IPS DF 19.7 (cell line): Measurements from ENCODE around the gene ZNF407.
"Not testable (repeated sequence)": the region's sequence is repeated elsewhere in the genome, so short reads cannot be mapped to it uniquely, and the experiment has no call there.

Experiments used
- DNase-seq: peaks from one replicate; pipeline ENCODE4 v3.0.0-alpha.2; 2013; ENCODE audit warnings: low read depth, low spot score

The ZNF407 gene

GRCh38 chr18:74965682-74966081 is 368.0 kb downstream of the ZNF407 start:
- no peak for DNase-seq

- no peak for DNase-seq
Observed at GRCh38 chr18:74967438-74967837, 369.8 kb downstream of the ZNF407 start.

- no peak for DNase-seq
Observed at GRCh38 chr18:74967979-74968378, 370.3 kb downstream of the ZNF407 start.

- not testable (repeated sequence) for DNase-seq
Observed at GRCh38 chr18:74971358-74971757, 373.7 kb downstream of the ZNF407 start.

GRCh38 chr18:74971776-74972175 is 374.1 kb downstream of the ZNF407 start:
- DNase-seq = not testable (repeated sequence)

- no peak for DNase-seq
Observed at GRCh38 chr18:74972354-74972753, 374.7 kb downstream of the ZNF407 start.

- no peak for DNase-seq
Observed at GRCh38 chr18:74975001-74975400, 377.3 kb downstream of the ZNF407 start.

- DNase-seq = no peak
Observed at GRCh38 chr18:74976331-74976909, 378.8 kb downstream of the ZNF407 start.

GRCh38 chr18:74977041-74977440 is 379.4 kb downstream of the ZNF407 start:
- DNase-seq = no peak

GRCh38 chr18:74980669-74981068 is 383.0 kb downstream of the ZNF407 start:
- no peak for DNase-seq

- no peak for DNase-seq
Observed at GRCh38 chr18:74981476-74981875, 383.8 kb downstream of the ZNF407 start.

- no peak for DNase-seq
Observed at GRCh38 chr18:74982946-74983635, 385.4 kb downstream of the ZNF407 start.

- DNase-seq = no peak
Observed at GRCh38 chr18:74989134-74989533, 391.5 kb downstream of the ZNF407 start.

- no peak for DNase-seq
Observed at GRCh38 chr18:74990563-74991081, 393.0 kb downstream of the ZNF407 start.

- no peak for DNase-seq
Observed at GRCh38 chr18:74994502-74995418, 397.1 kb downstream of the ZNF407 start.

GRCh38 chr18:74995419-74995736 is 397.7 kb downstream of the ZNF407 start:
- no peak for DNase-seq

GRCh38 chr18:74996055-74996454 is 398.4 kb downstream of the ZNF407 start:
- DNase-seq = no peak

GRCh38 chr18:74996996-74997395 is 399.3 kb downstream of the ZNF407 start:
- DNase-seq = no peak

- no peak for DNase-seq
Observed at GRCh38 chr18:75000920-75001319, 403.2 kb downstream of the ZNF407 start.

GRCh38 chr18:75003039-75003438 is 405.4 kb downstream of the ZNF407 start:
- DNase-seq = no peak

- no peak for DNase-seq
Observed at GRCh38 chr18:75003764-75004690, 406.4 kb downstream of the ZNF407 start.
